SU-DHL-6 (cell line): ENCODE measurements around the gene KCTD17.

Experiments
- EZH2phosphoT487 ChIP-seq: fragments of 200-600 bp; sonication (generic), shearing (Covaris generic); conservative IDR thresholded peaks from 2 replicates; pipeline ENCODE4 v1.6.1; 2018; ENCODE audit warnings: mild to moderate bottlenecking, antibody characterized with exemption, low read length, moderate library complexity, mixed read lengths
- TF ChIP-seq, protein P1 (sequence below): fragments of 200-600 bp; sonication (generic); IDR thresholded peaks from one replicate; pipeline ENCODE4 v1.5.1; 2017; ENCODE audit warnings: antibody characterized with exemption, mild to moderate bottlenecking, low read length, moderate library complexity; ENCODE audit not compliant: insufficient read depth, poor library complexity, severe bottlenecking

DNA sequence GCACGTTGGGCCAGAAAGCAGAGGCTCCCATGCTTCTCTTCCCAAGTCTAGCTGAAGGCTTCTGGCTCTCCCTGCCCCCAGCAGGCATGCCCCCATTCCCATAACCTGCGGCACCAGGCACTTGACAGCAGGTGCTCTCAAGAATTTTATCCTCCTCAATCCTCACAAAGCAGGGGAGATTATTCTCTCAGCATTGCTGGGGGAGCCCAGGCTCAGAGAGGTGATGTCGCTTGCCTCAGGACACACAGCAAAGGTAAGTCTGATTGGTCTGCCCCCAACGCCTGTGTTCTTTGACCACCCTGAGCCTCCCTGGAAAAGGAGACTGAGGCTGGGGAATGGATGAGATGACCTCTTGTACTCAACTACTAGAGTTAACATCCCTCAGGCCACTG, 37.1 kb upstream of the KCTD17 start:
- TF ChIP-seq, protein P1, sequence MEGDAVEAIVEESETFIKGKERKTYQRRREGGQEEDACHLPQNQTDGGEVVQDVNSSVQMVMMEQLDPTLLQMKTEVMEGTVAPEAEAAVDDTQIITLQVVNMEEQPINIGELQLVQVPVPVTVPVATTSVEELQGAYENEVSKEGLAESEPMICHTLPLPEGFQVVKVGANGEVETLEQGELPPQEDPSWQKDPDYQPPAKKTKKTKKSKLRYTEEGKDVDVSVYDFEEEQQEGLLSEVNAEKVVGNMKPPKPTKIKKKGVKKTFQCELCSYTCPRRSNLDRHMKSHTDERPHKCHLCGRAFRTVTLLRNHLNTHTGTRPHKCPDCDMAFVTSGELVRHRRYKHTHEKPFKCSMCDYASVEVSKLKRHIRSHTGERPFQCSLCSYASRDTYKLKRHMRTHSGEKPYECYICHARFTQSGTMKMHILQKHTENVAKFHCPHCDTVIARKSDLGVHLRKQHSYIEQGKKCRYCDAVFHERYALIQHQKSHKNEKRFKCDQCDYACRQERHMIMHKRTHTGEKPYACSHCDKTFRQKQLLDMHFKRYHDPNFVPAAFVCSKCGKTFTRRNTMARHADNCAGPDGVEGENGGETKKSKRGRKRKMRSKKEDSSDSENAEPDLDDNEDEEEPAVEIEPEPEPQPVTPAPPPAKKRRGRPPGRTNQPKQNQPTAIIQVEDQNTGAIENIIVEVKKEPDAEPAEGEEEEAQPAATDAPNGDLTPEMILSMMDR = no peak
- no peak for TF ChIP-seq EZH2phosphoT487
